NCI-H226 (cell line): Measurements from ENCODE around the gene FBXL16.

ENCODE experiments used
- DNase-seq: peaks from one replicate; pipeline ENCODE4 v3.0.0-alpha.2; 2015

The FBXL16 gene

GRCh38 chr16:689175-689897 is 16.3 kb downstream of the FBXL16 start:
- no peak for DNase-seq

- no peak for DNase-seq
Measured at GRCh38 chr16:687499-687898, 18.1 kb downstream of the FBXL16 start.

GRCh38 chr16:686459-687260 is 18.9 kb downstream of the FBXL16 start:
- DNase-seq: no peak

GRCh38 chr16:685967-686366 is 19.6 kb downstream of the FBXL16 start:
- DNase-seq: no peak

GRCh38 chr16:684961-685696 is 20.5 kb downstream of the FBXL16 start:
- no peak for DNase-seq

GRCh38 chr16:684071-684794 is 21.4 kb downstream of the FBXL16 start, which contains the start of gene JMJD8:
TSS of gene JMJD8 (minus strand) at chr16:684334. CDS start at chr16:684319, 15 bp downstream.
- DNase-seq: peak; percentile 96

GRCh38 chr16:683396-684070 is 22.1 kb downstream of the FBXL16 start:
- no peak for DNase-seq

GRCh38 chr16:682493-683395 is 22.9 kb downstream of the FBXL16 start:
- no peak for DNase-seq

GRCh38 chr16:681746-682427 is 23.7 kb downstream of the FBXL16 start:
- peak; percentile 40 for DNase-seq

- no peak for DNase-seq
Measured at GRCh38 chr16:680967-681745, 24.4 kb downstream of the FBXL16 start.

- DNase-seq: no peak
Measured at GRCh38 chr16:680625-680945, 25.0 kb downstream of the FBXL16 start.

- DNase-seq: peak; percentile 80
Measured at GRCh38 chr16:679814-680624, 25.6 kb downstream of the FBXL16 start, which contains the start of gene STUB1. TSS of gene STUB1 (plus strand) at chr16:680410. CDS start at chr16:680526, 116 bp downstream.

GRCh38 chr16:678858-679813 is 26.5 kb downstream of the FBXL16 start:
- peak; percentile 69 for DNase-seq

GRCh38 chr16:678209-678857 is 27.3 kb downstream of the FBXL16 start:
- DNase-seq: no peak

- DNase-seq: no peak
Measured at GRCh38 chr16:677316-678190, 28.0 kb downstream of the FBXL16 start.

- DNase-seq: no peak
Measured at GRCh38 chr16:676913-677312, 28.7 kb downstream of the FBXL16 start.
